ENCODE results near the gene TLE4.

TLE4 gene

DNA sequence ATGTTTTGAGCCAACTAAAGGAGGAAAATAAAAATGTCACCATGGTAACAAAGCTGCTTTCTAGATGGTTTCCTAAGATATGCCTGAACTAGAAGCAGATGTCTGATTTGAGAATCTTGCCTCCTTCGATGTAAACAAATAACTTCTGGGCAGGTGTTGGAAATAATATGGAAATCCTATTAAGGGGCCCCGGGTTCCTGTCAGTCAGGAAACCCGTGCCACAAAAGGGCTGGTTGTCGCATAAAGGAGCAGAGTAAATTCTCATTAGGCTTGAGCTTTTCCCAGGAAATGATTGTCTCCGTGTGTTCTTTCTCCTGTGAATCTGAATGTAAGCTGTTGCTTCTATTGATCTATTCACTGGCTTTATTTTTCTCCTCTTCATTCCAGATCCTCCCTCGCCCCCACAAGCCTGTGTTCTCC lies 90.8 kb downstream of the TLE4 start:
- H3K4me3 ChIP-seq (ENCODE audit: low read depth, low read length), result no peak overlapping the region
- peak; percentile 38 for DNase-seq (ENCODE audit: low read depth)
- TF ChIP-seq, protein P1, sequence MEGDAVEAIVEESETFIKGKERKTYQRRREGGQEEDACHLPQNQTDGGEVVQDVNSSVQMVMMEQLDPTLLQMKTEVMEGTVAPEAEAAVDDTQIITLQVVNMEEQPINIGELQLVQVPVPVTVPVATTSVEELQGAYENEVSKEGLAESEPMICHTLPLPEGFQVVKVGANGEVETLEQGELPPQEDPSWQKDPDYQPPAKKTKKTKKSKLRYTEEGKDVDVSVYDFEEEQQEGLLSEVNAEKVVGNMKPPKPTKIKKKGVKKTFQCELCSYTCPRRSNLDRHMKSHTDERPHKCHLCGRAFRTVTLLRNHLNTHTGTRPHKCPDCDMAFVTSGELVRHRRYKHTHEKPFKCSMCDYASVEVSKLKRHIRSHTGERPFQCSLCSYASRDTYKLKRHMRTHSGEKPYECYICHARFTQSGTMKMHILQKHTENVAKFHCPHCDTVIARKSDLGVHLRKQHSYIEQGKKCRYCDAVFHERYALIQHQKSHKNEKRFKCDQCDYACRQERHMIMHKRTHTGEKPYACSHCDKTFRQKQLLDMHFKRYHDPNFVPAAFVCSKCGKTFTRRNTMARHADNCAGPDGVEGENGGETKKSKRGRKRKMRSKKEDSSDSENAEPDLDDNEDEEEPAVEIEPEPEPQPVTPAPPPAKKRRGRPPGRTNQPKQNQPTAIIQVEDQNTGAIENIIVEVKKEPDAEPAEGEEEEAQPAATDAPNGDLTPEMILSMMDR (conservative IDR thresholded peaks at IDR 0.05; ENCODE audit: low read depth, low read length), result no peak

DNA sequence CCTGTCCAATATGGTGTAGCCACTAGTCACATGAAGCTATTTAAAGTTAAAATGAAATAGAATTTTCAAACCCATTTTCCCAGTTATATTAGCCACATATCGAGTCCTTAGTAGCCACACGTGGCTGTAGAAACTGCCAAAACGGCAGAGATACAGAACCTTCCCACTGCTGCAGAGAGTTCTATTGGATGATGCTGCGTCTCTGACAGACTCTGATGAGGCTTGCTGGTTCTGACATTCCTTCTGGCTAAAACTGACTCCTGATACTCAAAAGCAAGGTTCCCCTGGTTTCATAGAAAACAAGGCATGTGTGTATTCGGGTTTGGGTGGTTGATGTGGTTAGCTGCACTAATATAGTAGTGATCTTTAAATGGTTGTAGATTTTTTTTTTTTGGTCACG lies 91.5 kb downstream of the TLE4 start:
- DNase-seq (ENCODE audit: low read depth), result no peak
- no peak overlapping the region for H3K4me3 ChIP-seq (ENCODE audit: low read depth, low read length)
- TF ChIP-seq, protein P1 (conservative IDR thresholded peaks at IDR 0.05; ENCODE audit: low read depth, low read length), result no peak

DNA sequence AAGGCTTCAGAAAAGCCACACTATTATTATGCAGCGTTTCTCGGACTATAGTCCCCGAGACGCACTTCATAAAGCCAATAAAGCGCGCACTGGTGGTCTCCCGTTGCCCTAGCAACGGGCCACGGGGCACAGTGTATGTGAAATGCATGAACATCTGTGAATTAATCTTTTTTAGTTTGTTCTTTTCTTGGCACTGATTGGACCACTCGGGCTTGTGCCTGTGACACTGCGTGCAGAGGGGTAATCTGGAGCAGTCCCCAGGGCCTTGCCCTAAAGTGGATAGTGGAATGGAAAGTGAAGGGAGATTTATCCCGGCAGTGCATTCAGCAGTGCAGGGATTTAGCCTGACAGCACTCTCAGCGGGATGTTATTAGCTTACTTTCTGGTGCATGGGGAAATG lies 92.1 kb downstream of the TLE4 start:
- DNase-seq (ENCODE audit: low read depth), result no peak
- no peak overlapping the region for H3K4me3 ChIP-seq (ENCODE audit: low read depth, low read length)
- TF ChIP-seq, protein P1 (conservative IDR thresholded peaks at IDR 0.05; ENCODE audit: low read depth, low read length), result no peak

DNA sequence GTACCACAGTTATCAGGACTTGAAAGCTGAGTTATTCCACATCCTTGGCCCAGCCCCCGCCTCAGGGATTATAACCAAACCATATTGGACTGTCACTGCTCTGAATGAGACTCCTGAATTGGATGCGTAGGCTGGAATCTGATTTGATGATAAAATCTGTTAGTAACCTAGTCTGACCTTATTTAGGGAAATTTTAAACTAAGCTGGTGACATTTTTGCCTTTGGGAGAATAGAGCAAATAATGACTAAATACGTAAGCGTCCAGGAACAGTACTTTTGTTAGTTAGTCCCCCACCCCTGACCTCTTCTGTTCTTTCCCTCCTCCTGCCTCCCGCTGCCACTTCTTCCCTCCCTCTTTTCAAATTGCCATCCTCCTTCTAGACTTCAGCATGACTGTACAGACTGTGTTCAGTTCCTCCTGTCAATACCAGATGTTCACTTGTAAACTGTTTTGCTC lies 92.6 kb downstream of the TLE4 start:
- no peak overlapping the region for H3K4me3 ChIP-seq (ENCODE audit: low read depth, low read length)
- DNase-seq (ENCODE audit: low read depth), result no peak
- TF ChIP-seq, protein P1 (conservative IDR thresholded peaks at IDR 0.05; ENCODE audit: low read depth, low read length), result no peak

DNA sequence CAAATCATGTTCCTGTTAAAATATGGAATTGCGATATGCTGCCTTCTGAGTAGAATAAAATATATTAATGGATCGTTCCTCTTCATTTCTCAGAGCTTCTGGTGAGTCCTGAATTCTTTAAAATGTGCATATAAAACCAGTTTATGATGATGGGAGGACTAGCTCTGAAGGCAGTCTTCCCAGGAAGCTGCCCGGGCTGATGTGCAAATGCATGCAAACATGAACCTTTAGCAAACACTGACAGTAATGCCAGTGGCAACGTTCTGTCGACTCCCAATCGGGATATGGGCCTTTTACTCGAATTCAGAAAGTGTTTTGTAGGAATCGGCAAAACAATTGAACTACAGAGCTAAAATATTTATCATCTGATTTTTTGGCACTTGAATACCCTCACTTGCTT lies 93.6 kb downstream of the TLE4 start:
- DNase-seq (ENCODE audit: low read depth), result no peak
- TF ChIP-seq, protein P1 (conservative IDR thresholded peaks at IDR 0.05; ENCODE audit: low read depth, low read length), result no peak
- no peak overlapping the region for H3K4me3 ChIP-seq (ENCODE audit: low read depth, low read length)

DNA sequence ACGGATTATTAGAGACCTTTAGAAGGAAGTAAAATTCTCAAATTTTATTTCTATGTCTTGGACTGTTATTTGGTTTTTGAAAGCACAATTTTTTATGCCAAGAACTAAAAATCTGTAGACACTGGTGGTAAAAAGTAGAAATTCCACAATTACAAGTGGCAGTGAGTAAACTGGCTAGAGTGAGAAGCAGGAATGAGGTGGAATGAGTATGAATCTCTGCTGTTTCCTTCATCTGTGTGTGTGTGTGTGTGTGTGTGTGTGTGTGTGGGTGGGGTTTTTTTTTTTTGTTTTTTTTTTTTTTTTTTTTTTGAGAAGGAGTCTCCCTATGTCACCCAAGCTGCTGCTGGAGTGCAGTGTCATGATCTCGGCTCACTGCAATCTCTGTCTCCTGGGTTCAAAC lies 94.2 kb downstream of the TLE4 start:
- DNase-seq (ENCODE audit: low read depth), result no peak
- TF ChIP-seq, protein P1 (conservative IDR thresholded peaks at IDR 0.05; ENCODE audit: low read depth, low read length), result no peak
- H3K4me3 ChIP-seq (ENCODE audit: low read depth, low read length), result no peak overlapping the region

DNA sequence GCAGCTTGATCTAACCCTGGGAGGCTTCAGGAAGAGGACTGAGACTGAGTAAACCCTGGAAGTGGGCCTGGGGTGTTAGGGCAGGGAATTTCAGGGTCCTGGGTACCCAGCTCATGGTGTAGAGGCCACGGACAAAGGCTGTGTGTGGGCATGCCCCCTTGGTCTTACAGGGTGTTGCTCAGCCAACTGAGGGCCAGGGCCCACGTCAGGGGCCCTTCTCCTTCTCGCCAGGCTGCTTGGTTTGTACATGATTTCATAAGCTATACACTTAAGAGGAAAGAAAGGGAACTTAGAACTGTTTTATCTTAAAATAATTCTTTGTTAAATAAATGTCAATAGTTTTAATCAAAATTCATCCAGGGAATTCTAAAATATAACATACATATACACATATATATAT lies 95.4 kb downstream of the TLE4 start:
- TF ChIP-seq, protein P1 (conservative IDR thresholded peaks at IDR 0.05; ENCODE audit: low read depth, low read length), result no peak

More for the DNA sequence above, 95.4 kb downstream of the TLE4 start:
- no peak overlapping the region for H3K4me3 ChIP-seq (ENCODE audit: low read depth, low read length)
- DNase-seq (ENCODE audit: low read depth), result no peak

All from choroid plexus epithelial cell (primary cell).